ENCODE data around the gene PRXL2A. TPM values are rescaled to one million over a fixed set of nuclear protein-coding genes. Genes with fewer than 3 reads are reported as not detected.
"Not testable (repeated sequence)": the region's sequence is repeated elsewhere in the genome, so short reads cannot be mapped to it uniquely, and the experiment has no call there.

The PRXL2A gene
- total RNA-seq, 1 experiment from 2014 or later = 47.1 TPM

GRCh38 chr10:80474941-80475340 lies 66.6 kb downstream of the PRXL2A start:
- 0 out of 2 replicates have a peak, but pooled peaks cover 2% of the 10 kb centered on the region for H3K79me2 ChIP-seq (ENCODE audit: insufficient read depth, low read length)
- H2BK20ac ChIP-seq (ENCODE audit: low read depth, low read length, poor library complexity, severe bottlenecking) = no peak overlapping the region
- TF ChIP-seq, protein P1, sequence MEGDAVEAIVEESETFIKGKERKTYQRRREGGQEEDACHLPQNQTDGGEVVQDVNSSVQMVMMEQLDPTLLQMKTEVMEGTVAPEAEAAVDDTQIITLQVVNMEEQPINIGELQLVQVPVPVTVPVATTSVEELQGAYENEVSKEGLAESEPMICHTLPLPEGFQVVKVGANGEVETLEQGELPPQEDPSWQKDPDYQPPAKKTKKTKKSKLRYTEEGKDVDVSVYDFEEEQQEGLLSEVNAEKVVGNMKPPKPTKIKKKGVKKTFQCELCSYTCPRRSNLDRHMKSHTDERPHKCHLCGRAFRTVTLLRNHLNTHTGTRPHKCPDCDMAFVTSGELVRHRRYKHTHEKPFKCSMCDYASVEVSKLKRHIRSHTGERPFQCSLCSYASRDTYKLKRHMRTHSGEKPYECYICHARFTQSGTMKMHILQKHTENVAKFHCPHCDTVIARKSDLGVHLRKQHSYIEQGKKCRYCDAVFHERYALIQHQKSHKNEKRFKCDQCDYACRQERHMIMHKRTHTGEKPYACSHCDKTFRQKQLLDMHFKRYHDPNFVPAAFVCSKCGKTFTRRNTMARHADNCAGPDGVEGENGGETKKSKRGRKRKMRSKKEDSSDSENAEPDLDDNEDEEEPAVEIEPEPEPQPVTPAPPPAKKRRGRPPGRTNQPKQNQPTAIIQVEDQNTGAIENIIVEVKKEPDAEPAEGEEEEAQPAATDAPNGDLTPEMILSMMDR (conservative IDR thresholded peaks at IDR 0.05) = no peak
- H3K23ac ChIP-seq (ENCODE audit: insufficient read length, low read depth, low read length) = no peak overlapping the region
- H3K27ac Mint-ChIP-seq = peak overlapping the region in 1 of 3 experiments; percentile 21; a peak in 2 of 7 replicates
- H3K4ac ChIP-seq (ENCODE audit: low read depth, low read length) = no peak overlapping the region
- H2BK15ac ChIP-seq (ENCODE audit: low read depth, low read length) = no peak overlapping the region
- peaks cover 42 to 50% of the 10 kb centered on the region in 2 experiments for H3K4me1 Mint-ChIP-seq
- no peak overlapping the region for H2BK5ac ChIP-seq (ENCODE audit: insufficient read length, low read length)
- H2BK12ac ChIP-seq (ENCODE audit: insufficient read length, low read depth, low read length) = no peak overlapping the region
- H3K9ac ChIP-seq (ENCODE audit: extremely low read depth, insufficient read length, low read length) = no peak overlapping the region
- H3K79me1 ChIP-seq (ENCODE audit: insufficient read depth, low read depth, low read length, poor library complexity, severe bottlenecking) = peaks cover 9% of the 10 kb centered on the region
- no peaks in the 10 kb centered on the region for H3K27me3 ChIP-seq (ENCODE audit: insufficient read depth, low read length)
- H4K5ac ChIP-seq (ENCODE audit: insufficient read length, low read depth, low read length) = no peak overlapping the region
- no peak overlapping the region for H3K56ac ChIP-seq (ENCODE audit: insufficient read length, low read depth, low read length)
- H3K18ac ChIP-seq (ENCODE audit: insufficient read length, low read depth, low read length) = no peak overlapping the region
- no peak overlapping the region for H2AFZ ChIP-seq (ENCODE audit: low read length)
- H3K27ac ChIP-seq (ENCODE audit: insufficient read length, low read depth, low read length) = no peak overlapping the region
- no peak overlapping the region for H3K4me3 Mint-ChIP-seq
- peaks cover 15% of the 10 kb centered on the region for H3K27me3 Mint-ChIP-seq (ENCODE audit: low read depth)
- no peak for DNase-seq
- H4K8ac ChIP-seq (replicated peaks; ENCODE audit: insufficient read length, low read depth, low read length) = no peak overlapping the region
- H3K4me2 ChIP-seq (ENCODE audit: insufficient read depth, insufficient read length, low read length) = no peak overlapping the region
- no peak overlapping the region for H3K14ac ChIP-seq (ENCODE audit: insufficient read depth, low read length)
- no CpG with 5 or more reads among the region's 3 CpGs for WGBS (ENCODE audit: extremely low coverage, insufficient read length, low lambda C conversion rate)
- H3T11ph ChIP-seq (ENCODE audit: low read length) = no peak overlapping the region
- H3K9me3 Mint-ChIP-seq = peaks cover 4 to 7% of the 10 kb centered on the region in 2 experiments; a peak in 4 of 5 replicates
- no peaks in the 10 kb centered on the region for H4K20me1 ChIP-seq (ENCODE audit: control insufficient read depth, insufficient read depth, insufficient read length)
- H3K23me2 ChIP-seq (ENCODE audit: insufficient read length, low read depth, low read length, poor library complexity, severe bottlenecking) = no peaks in the 10 kb centered on the region
- no peak overlapping the region for H2BK120ac ChIP-seq (ENCODE audit: low read depth, low read length, poor library complexity, severe bottlenecking)
- H3K4me1 ChIP-seq (ENCODE audit: insufficient read depth, low read length) = peaks cover 6% of the 10 kb centered on the region; the same call in 1 of the 2 replicates
- H3K36me3 Mint-ChIP-seq (ENCODE audit: insufficient read depth in 1 of 3, low read depth in 3 of 3) = peaks cover 17 to 25% (median 18%) of the 10 kb centered on the region in 3 experiments
- H3K9me3 ChIP-seq (ENCODE audit: control insufficient read depth, low read depth, low read length) = no peaks in the 10 kb centered on the region
- H2AK5ac ChIP-seq (ENCODE audit: insufficient read length, low read length) = no peak overlapping the region
- H4K91ac ChIP-seq (ENCODE audit: insufficient read length, low read depth, low read length) = no peak overlapping the region

GRCh38 chr10:80475641-80476040 lies 67.3 kb downstream of the PRXL2A start:
- H3K27ac Mint-ChIP-seq; H3K79me2 ChIP-seq (ENCODE audit: insufficient read depth, low read length); H3K4me3 Mint-ChIP-seq; H2BK120ac ChIP-seq (ENCODE audit: low read depth, low read length, poor library complexity, severe bottlenecking); H4K8ac ChIP-seq (replicated peaks; ENCODE audit: insufficient read length, low read depth, low read length); H3K4me1 ChIP-seq (ENCODE audit: insufficient read depth, low read length); H3K4ac ChIP-seq (ENCODE audit: low read depth, low read length); H3T11ph ChIP-seq (ENCODE audit: low read length); H3K9me3 Mint-ChIP-seq; H4K91ac ChIP-seq (ENCODE audit: insufficient read length, low read depth, low read length); H2BK20ac ChIP-seq (ENCODE audit: low read depth, low read length, poor library complexity, severe bottlenecking); H4K20me1 ChIP-seq (ENCODE audit: control insufficient read depth, insufficient read depth, insufficient read length); H4K5ac ChIP-seq (ENCODE audit: insufficient read length, low read depth, low read length); H3K4me2 ChIP-seq (ENCODE audit: insufficient read depth, insufficient read length, low read length); H3K27me3 Mint-ChIP-seq (ENCODE audit: low read depth); H2AK5ac ChIP-seq (ENCODE audit: insufficient read length, low read length); H3K27ac ChIP-seq (ENCODE audit: insufficient read length, low read depth, low read length); H3K9ac ChIP-seq (ENCODE audit: extremely low read depth, insufficient read length, low read length); H2BK12ac ChIP-seq (ENCODE audit: insufficient read length, low read depth, low read length); H2BK5ac ChIP-seq (ENCODE audit: insufficient read length, low read length); H3K27me3 ChIP-seq (ENCODE audit: insufficient read depth, low read length); H3K23ac ChIP-seq (ENCODE audit: insufficient read length, low read depth, low read length); H3K79me1 ChIP-seq (ENCODE audit: insufficient read depth, low read depth, low read length, poor library complexity, severe bottlenecking); H3K14ac ChIP-seq (ENCODE audit: insufficient read depth, low read length); H3K23me2 ChIP-seq (ENCODE audit: insufficient read length, low read depth, low read length, poor library complexity, severe bottlenecking); H3K56ac ChIP-seq (ENCODE audit: insufficient read length, low read depth, low read length); H3K18ac ChIP-seq (ENCODE audit: insufficient read length, low read depth, low read length); H3K9me3 ChIP-seq (ENCODE audit: control insufficient read depth, low read depth, low read length); H2AFZ ChIP-seq (ENCODE audit: low read length); DNase-seq; H2BK15ac ChIP-seq (ENCODE audit: low read depth, low read length): not testable (repeated sequence)
- Mint-ChIP-seq H3K36me3 (ENCODE audit: insufficient read depth in 1 of 3, low read depth in 3 of 3) (peaks cover 19 to 28% (median 20%) of the 10 kb centered on the region in 3 experiments), H3K4me1 (peaks cover 42 to 50% of the 10 kb centered on the region in 2 experiments)
- WGBS (ENCODE audit: extremely low coverage, insufficient read length, low lambda C conversion rate) = no CpG with 5 or more reads among the region's 7 CpGs
